H4 (cell line): ENCODE results near the gene SEMA3C. TPM values are rescaled to one million over a fixed set of nuclear protein-coding genes. Genes with fewer than 3 reads are reported as not detected.
"Not testable (repeated sequence)": the region's sequence is repeated elsewhere in the genome, so short reads cannot be mapped to it uniquely, and the experiment has no call there.

Source experiments
- DNase-seq: peaks from one replicate; pipeline ENCODE4 v3.0.0-alpha.2; 2015; ENCODE audit warnings: low spot score
- total RNA-seq: library from RNA; depleted of rRNA; stranded (reverse); fragments of >200 nt; shearing (Covaris generic); gene quantifications from 2 replicates; pipeline ENCODE4 v1.2.3, GENCODE V29; 2014

SEMA3C gene
- total RNA-seq, 1 experiment from 2014 or later: 150 TPM

- not testable (repeated sequence) for DNase-seq
Measured at GRCh38 chr7:80926955-80927354, 8.1 kb upstream of the SEMA3C start.

GRCh38 chr7:80924090-80924489 is 5.2 kb upstream of the SEMA3C start:
- DNase-seq: no peak

- no peak for DNase-seq
Measured at GRCh38 chr7:80923211-80923612, 4.4 kb upstream of the SEMA3C start.

GRCh38 chr7:80922253-80923049 is 3.6 kb upstream of the SEMA3C start:
- DNase-seq: no peak

GRCh38 chr7:80921130-80921529 is 2.3 kb upstream of the SEMA3C start:
- no peak for DNase-seq

GRCh38 chr7:80918399-80918798 is 452 bp downstream of the SEMA3C start:
- no peak for DNase-seq

- DNase-seq: peak; percentile 78
Measured at GRCh38 chr7:80916770-80917741, 1.8 kb downstream of the SEMA3C start.

- no peak for DNase-seq
Measured at GRCh38 chr7:80910228-80910627, 8.6 kb downstream of the SEMA3C start.

- DNase-seq: no peak
Measured at GRCh38 chr7:80908360-80908797, 10.5 kb downstream of the SEMA3C start.

GRCh38 chr7:80907612-80908011 is 11.2 kb downstream of the SEMA3C start:
- no peak for DNase-seq

GRCh38 chr7:80907141-80907601 is 11.7 kb downstream of the SEMA3C start:
- DNase-seq: peak; percentile 52

- DNase-seq: no peak
Measured at GRCh38 chr7:80905334-80905733, 13.5 kb downstream of the SEMA3C start.

- no peak for DNase-seq
Measured at GRCh38 chr7:80902716-80903308, 16.0 kb downstream of the SEMA3C start.

- no peak for DNase-seq
Measured at GRCh38 chr7:80902019-80902418, 16.8 kb downstream of the SEMA3C start.

GRCh38 chr7:80900583-80901576 is 18.0 kb downstream of the SEMA3C start:
- peak; percentile 53 for DNase-seq

GRCh38 chr7:80896906-80897598 is 21.8 kb downstream of the SEMA3C start:
- no peak for DNase-seq

- peak; percentile 83 for DNase-seq
Measured at GRCh38 chr7:80895056-80895455, 23.8 kb downstream of the SEMA3C start.

GRCh38 chr7:80891259-80891544 is 27.6 kb downstream of the SEMA3C start:
- no peak for DNase-seq

- DNase-seq: no peak
Measured at GRCh38 chr7:80890426-80891258, 28.2 kb downstream of the SEMA3C start.
